NCI-H526 (cell line): ENCODE results near the gene PCNX2.

Source experiments
- DNase-seq, 2 experiments: peaks; one replicate each; lab custom pipeline; 2025; lab: John Stamatoyannopoulos, UW

The PCNX2 gene

DNA sequence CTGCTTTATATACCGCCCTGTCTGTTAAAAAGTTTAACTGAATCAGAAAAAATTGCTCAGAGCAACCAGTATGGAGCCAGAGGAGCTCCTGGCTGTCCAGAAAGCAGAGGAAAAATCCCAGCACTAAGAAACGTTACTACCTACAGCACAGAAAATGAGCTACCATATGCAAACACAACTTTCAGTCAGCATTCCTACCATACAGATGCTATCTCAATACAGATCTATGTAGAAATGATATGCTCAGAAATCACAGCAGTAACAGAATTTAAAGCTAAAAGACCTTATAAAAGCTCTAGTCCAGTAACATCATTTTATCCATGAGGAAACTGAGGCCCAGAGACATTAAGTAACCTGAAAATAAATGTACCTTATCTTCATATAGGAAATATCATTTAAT lies 38.7 kb downstream of the PCNX2 start:
- DNase-seq = no peak

DNA sequence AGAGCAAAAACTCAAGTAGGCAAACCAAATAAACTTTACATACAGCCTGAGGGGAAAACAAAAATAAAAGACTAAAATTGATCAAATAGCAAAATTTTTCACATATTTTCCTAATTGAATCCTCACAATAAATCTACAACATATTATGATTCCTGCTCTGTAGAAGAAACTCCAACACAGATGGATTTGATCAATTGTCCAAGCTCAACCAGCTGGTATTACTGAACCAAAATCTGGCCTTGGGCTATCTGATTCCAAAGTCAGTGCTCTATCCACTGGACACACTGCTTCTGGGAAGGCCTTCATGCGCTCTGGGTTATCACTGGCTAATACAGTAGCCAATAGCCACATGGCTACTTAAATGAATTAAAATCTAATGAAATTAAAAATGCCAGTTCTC lies 39.3 kb downstream of the PCNX2 start:
- no peak for DNase-seq

DNA sequence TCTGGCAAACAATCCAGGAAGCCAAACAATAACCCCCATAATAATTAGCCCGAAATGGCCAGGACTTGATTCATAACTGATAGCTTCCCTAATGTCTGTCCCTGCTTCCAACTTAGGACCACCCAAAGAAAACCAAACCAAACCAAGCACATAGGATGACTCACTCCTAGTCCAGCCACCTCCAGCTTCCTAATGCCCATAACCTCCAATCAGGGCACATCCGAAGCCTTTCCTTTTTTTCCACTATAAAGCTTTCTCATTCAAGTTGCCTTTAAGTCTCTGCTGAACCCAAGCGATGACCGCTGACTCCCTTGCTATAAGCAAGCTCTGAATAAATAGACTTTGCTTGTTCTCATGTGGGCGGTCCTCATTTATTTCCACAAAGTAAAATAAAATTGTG lies 40.4 kb downstream of the PCNX2 start:
- no peak for DNase-seq

DNA sequence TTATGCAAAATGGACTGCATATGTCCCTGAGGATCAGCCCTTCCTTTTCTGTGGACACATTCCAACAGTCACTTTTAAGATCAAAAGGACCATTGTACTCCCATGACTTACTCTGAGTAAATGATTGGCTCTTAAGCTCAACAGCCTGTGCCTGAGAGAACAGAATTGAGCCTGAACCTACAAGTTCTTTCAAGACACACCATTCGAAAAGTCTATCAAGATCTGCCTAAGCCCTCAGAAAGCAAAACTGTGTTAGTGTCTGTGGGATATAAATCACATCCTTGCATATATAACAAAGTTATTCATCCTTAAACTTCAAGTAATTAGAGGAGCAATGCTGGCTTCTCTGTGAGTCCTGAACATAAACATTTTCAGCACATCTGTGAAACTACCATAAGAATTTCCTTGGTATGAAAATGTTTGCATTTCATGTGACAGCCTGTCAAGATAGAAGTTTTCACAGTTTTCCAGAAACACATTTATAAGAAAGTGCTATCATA lies 41.6 kb downstream of the PCNX2 start:
- DNase-seq = peak; percentile 55 to 62

DNA sequence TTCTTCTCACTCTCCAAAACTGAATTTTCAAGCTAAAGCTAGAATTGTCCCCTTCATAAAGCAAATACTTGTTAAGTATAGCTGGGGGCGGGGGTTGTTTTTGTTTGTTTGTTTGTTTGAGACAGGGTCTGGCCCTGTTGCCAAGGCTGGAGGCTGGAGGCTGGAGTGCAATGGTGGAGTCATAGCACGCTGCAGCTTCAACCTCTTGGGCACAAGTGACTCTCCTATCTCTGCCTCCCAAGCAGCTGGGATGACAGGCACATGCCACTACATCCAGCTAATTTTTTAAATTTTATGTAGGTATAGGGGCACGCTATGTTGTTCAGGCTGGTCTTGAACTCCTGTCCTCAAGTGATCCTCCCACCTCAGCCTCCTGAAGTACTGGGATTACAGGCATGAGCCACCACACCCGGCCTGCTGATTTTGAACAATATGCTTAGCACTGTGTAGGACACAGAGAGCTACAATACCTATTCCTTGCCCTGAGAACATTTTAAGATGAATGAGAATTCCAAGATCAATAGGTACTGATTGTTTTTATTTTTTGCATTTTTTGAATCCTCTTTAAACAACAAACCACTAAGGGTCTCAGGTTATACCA lies 42.2 kb downstream of the PCNX2 start:
- no peak for DNase-seq

DNA sequence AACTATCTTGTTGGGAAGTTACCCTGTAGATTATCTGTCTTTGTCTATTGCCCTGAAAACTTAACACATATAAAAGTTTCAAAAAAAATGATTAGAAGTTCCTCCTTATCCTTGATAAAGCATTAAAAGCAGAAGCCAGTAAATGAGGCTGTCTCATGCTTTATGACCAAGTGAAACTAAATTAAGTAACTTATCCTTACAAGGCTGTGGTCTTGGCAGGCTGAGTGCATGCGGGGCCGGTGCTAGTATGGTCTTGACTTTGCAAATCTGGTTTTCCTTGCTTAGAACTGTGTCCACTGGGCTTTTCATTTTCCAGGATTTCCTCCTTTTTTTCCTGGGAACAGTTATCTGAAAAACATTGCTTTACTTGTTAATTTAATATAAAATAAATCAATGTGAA lies 43.1 kb downstream of the PCNX2 start:
- DNase-seq = no peak

DNA sequence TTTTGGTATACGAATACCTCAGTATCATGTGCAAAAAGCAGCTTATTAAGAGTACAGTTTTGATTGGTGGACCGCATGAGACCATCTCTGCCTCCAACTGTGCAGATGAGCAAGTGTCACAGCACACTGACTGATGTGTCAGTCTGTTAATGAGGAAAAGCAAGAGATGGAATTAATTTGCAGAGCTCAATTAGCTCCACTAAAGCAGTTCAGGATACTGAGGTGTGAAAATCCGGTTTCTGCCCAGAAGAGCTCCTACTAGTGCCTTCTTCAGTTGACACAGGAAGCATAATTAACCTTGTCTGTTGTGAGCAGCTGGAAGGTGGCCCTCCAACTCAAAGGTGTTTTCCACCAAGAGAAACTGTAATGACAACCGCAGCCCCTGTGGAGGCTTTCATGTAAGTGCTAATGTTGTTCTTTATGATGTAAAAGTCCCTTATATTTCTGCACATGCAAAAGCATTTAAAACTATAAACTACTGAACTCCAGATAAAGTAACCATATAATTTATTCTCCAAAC lies 44.3 kb downstream of the PCNX2 start:
- no peak for DNase-seq

DNA sequence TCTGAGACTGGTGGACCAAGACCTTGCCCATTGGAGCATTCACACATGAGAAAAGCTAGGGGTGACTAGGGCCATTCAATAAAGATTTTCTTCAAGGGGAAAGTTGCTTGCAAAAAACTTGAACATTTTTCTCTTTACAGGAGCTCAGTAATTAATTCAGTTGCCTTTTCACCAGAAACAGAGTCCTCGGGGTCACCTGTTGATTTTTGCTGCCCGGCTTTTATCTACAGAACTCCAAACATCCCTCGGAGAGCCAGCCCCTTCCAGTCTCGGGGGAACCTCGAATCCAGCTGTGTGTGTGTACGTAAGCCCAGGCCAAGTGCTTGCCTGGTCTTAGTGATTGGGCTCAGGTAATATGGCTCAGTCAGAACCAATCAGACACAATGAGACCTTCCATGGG lies 47.5 kb downstream of the PCNX2 start:
- DNase-seq = no peak

DNA sequence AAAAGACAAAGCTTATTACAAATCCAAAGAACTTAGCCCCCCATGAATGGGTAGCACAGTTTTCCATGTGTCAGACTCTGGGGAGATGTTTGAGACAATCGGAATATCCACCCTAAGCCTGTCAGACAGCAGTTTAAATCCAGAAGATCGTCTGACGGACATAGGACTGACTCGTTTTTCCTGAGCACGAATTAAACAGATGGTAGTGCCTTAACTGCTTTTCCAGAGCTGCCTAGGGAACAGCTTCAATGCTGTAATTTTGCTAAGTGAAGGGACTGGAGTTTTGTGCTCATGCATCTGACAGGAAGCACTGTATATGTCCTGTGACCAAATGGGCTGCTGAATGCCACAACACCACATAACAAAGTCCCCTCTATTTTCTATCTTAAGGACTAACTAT lies 48.6 kb downstream of the PCNX2 start:
- no peak for DNase-seq

DNA sequence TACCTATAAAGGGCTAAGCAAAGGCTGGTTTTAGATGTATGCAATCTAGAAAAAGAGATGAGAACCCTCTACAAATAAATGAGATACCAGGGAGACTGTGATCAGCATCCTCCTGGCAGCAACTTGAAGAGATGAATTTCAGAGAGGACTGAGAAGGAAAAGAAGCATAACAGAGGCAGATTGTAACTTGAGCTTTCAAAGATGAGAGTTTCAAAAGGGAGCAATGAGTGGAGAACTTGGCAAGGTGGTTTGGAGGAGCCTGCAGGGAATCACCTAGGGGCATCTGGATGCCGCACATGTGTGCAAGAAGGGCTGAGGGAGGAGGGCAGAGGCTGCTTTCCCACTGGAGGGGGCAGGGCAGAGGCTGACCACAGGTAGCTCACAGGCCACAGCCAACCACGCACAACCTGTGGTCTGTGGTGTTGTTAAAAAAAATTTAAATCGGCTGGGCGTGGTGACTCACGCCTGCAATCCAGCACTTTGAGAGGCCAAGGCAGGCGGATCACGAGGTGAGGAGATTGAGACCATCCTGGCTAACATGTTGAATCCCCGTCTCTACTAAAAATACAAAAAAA lies 50.2 kb downstream of the PCNX2 start:
- no peak for DNase-seq

DNA sequence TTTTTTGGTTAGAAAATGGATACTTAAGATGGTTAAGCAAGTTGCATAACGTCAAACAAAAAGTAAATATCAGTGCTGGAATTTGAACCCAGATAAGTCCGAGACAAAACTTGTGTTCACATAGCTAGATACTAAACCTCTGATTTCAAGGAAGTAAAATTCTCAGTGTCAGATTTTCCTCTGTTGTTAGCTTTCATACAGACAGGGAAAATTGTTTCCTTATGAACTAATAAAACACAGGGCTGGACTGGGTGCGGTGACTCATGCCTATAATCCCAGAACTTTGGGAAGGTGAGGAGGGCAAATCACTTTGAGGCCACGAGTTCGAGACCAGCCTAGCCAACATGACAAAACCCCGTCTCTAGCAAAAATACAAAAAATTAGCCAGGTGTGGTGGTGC lies 51.3 kb downstream of the PCNX2 start:
- DNase-seq = no peak

DNA sequence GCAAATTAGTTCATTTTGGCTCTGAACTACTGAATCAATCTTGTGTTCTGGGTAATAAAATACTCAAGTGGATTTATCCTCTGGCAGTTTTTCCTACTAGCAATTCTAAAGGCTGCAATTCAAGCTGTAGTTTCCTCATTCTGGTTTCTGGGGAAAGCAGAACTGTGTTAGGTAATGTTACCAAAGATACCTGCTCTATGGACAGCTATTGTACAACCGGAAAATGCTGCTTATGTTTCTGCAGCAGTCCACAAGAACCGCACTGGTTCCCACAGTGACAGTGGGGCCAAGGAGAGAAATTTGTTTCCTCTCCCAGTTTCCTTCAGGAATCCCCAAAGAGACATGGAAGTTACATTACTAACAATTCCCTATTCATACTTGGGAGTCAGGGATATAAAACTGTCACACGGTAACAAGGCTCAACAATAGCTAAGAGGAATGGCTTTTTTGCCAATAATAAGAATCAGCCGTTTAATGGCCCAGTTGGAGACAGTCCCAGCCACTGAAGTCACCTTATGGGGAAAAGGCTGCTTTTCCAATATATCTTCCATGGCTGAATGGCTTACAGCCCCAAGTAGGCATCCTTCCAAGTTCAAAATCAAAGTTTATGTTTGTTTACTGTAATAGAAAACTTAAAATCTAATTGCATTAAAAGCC lies 52.6 kb downstream of the PCNX2 start:
- no peak for DNase-seq

DNA sequence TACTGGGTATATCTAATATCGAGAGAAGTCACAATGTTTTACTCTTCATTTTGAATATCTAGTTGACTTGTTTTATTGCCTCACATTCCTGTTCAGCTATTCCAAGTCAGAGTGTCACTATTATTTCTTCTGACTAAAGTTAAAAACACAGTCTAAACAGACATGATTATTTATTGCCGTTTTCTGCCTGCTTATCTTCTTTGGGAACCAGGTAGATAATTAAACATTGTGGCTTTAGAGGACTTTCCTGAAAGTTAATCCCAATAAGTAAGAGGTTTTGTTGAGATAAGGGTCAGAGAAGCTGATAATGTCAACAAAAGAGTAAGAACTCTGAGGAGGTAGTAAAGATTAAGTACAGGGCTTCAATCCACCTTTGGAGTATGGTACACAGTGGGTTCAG lies 53.8 kb downstream of the PCNX2 start:
- DNase-seq = no peak

DNA sequence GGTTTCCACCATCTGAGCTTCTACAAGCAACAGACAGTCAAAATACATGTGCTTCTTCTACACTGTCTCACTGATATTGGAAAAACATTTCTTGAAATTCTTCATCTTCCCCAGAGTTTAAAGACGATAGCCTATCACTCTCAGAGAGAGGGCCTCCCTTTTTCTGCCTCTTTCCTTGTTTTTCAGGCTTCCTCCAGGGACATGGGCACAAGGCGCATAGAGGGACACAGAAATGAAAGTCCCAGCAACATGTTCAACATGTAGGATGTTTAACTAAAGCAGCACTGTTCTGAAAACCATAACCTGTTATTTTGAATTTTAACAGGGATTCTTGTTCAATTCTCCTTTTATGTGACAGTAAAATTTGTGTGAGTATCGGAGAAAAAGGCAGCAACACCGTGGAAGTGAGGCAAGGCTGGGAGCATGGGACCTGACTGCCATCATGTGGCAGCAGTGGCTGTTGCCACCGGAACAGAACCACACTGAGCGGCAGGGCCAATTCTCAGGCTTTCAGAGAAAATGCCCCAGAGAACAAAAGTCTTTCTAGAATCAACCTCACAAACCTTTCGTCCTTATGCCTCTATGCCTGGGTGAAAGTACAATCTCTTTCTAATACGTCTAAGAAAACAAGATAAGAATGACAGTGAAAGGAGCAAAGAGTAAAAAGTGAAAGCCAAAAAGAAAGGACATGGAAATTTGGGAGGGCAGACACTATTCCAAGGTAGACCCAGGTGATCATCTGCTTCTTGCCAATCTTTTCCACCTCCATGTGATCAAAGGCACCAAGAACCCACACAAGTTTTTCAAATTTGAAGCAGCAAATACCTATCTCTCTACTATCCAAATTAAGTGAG lies 54.5 kb downstream of the PCNX2 start:
- DNase-seq = peak in 1 of 2 experiments; percentile 44

DNA sequence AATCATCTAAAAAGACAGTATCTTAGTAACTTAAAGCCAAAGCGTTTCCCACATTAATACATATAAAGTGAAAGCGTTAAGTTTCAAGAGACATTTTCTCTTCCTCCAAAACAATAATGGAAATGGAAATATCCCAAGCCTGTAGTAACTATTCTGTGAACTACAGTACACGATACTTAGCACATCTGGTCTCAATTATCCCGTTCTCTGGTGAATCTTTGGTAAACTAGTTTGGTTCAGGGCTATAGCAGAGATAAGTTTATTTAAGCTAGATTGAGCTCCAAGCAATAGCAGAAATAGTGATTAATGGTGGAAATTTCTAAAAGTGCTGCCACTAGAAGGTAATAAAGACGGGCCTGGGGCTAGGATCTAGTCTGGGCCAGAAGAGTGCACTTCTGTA lies 55.2 kb downstream of the PCNX2 start:
- DNase-seq = no peak

DNA sequence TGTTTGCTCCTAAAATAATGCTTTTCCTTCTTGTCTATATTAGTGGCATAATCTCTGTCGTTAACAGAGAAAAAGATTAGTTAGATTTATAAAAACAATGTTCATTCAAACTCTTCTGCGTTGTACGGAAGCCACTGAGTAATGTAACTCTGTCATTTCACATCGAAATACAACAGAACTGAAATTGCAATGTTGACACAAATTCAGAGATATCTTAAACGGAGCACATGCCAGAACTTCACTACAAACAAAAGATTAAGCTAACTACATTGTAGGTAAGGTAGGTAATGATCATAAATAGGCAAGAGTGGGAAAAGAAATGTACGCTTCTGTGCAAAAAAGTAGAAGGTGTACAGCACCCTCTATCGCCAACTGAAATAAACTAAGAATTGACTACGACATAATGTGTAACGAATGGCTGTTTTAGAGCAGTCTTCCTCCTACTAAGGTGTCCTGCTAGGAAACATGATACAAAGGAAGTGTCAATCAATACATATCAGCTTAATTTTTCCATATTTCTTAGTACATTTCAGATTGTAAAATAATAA lies 56.6 kb downstream of the PCNX2 start:
- DNase-seq = peak in 1 of 2 experiments; percentile 23

DNA sequence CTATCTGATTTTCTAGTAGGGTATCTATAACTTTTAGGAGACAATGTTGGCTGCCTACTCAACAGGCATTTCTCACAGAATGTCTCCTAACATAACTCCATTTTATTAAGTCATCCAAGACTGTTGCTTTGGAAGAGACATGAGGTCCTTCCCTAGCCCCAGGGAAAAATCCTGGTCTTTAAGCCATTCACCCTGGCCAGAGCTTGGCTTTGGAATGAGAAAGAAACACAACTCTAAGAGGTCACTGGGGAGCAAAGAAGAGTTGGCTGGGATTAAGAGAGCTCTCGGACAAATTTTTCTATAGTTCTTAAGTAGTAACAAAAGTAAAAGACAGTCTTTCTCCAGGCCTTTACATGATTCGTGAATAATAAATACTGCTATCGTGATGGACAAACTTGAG lies 57.9 kb downstream of the PCNX2 start:
- DNase-seq = no peak

DNA sequence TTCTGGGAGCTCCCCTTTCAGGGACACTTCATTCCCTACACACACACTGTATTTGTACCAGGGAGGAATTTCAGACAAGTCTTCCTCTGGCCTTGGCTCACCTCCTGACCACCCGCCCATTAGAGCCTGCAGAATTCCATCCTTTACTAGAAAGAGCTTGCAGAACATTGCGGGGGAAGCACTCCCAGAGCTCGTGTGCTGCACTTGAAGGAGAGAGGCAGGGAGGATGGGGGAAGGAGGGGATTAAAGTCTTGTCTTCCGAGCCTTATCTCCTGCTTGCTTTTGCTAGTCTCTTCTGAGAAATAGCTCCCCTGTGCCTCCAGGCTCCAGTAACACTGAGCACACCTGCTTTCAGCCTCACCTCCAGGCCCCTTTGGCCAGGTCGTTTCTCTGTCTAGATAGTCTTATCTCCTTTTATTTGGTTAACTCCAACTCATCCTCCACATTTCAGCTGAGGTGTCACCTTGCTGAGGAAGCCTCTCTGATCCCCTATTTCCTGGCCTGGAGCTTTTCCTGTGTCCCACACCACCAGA lies 62.0 kb downstream of the PCNX2 start:
- no peak for DNase-seq

DNA sequence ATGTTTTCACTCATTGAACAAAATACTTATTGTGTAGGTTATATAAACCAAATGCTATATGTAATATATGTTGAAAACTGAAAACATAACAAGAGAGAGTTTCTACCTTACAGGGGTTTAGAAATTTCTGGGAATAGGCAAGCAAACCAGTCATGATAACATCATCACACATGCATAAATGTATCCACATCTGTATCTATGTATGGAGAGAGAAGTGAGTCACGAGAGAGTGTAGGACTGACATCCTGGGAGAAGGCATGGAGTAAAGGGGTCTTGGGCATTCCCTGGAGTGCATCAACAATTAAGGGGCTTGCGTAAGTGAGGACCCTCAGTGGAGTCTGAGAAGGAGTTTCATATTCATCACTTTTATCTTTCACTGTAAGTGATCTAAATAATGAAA lies 65.5 kb downstream of the PCNX2 start:
- no peak for DNase-seq

DNA sequence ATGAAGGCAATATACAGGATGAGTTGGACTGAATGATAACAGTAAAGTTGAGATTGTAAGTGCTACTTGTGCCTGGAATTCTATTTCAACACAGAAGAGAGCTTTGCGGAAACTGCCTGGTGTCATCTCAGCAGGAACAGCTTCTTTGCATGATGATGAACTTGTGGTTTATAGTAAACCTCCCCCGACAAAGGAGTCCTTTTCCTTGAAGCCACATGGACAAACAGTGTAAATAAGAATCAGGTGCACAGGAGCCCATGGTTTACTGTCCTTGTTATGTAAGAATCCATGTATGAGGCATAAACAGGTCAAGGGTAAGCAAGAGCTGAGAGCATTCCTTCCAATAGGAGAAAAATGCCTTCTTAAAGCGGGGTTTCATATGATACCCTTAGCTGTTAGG lies 66.2 kb downstream of the PCNX2 start:
- peak; percentile 69 to 78 for DNase-seq

DNA sequence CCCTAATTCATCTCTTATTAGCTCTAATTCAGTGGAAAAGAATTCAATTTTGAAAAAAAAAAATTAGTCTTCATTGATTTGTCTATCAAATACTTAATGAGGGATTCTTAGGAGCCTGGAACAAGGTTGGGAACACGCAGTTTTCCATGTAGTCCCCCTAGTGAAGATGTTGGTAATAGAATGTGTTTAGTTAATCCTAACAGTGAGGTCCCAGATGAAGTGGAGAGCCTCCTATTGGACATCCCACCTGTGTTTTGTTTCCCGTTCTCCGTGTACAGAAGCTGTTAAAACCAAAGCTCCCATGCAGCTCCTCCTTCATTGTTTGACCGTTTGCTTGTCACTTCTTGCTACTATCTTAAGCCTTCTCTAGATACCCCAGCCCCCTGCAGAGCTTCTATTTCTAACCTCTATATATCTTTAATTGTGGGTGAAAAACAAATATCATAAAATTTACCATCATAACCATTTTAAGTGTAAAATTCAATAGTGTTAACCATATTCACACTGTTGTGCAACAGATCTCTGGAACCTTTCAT lies 67.5 kb downstream of the PCNX2 start:
- no peak for DNase-seq

DNA sequence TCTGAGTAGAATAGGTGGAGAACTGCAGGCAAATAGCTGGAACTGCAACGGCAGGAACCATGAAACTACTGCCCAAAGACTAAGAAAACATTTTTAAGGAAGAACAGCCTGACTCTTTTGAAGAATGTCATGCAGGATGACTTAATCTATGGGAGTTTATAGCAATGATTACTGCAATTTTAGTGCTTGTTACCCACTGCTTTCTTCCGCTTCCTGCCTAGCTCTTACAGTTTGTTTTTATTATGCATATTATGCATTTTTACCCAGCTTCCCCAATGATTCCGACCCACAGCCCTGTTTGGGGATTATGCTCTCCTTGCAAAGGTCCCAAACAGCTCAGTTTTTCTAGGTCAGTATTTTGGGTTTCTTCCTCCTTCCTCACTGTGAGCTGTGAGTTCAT lies 71.2 kb downstream of the PCNX2 start:
- DNase-seq = no peak
